AG09309 (cell line): ENCODE data around the gene RPA1.

Experiments used
- DNase-seq: peaks from one replicate; pipeline ENCODE4 v3.0.0-alpha.2; 2010; ENCODE audit warnings: low read depth
- H3K4me3 ChIP-seq: 2 replicates; pipeline ENCODE4 v1.5.1; 2011; ENCODE audit warnings: mild to moderate bottlenecking, low read depth, low read length, moderate library complexity; ENCODE audit not compliant: control insufficient read depth
- TF ChIP-seq, protein P1 (sequence below): IDR thresholded peaks from 2 replicates; pipeline ENCODE4 v1.5.1; 2011; ENCODE audit warnings: mild to moderate bottlenecking, low read depth, low read length, inconsistent platforms; ENCODE audit not compliant: insufficient read depth, control insufficient read depth; ENCODE audit errors: missing control alignments

The RPA1 gene

GRCh38 chr17:1897105-1897656 is 67.4 kb downstream of the RPA1 start:
- no peak for DNase-seq

GRCh38 chr17:1898332-1898731 is 68.5 kb downstream of the RPA1 start:
- no peak for DNase-seq
- TF ChIP-seq, protein P1, sequence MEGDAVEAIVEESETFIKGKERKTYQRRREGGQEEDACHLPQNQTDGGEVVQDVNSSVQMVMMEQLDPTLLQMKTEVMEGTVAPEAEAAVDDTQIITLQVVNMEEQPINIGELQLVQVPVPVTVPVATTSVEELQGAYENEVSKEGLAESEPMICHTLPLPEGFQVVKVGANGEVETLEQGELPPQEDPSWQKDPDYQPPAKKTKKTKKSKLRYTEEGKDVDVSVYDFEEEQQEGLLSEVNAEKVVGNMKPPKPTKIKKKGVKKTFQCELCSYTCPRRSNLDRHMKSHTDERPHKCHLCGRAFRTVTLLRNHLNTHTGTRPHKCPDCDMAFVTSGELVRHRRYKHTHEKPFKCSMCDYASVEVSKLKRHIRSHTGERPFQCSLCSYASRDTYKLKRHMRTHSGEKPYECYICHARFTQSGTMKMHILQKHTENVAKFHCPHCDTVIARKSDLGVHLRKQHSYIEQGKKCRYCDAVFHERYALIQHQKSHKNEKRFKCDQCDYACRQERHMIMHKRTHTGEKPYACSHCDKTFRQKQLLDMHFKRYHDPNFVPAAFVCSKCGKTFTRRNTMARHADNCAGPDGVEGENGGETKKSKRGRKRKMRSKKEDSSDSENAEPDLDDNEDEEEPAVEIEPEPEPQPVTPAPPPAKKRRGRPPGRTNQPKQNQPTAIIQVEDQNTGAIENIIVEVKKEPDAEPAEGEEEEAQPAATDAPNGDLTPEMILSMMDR: no peak
- H3K4me3 ChIP-seq: no peak overlapping the region

More at GRCh38 chr17:1897105-1897656, 67.4 kb downstream of the RPA1 start:
- H3K4me3 ChIP-seq: no peak overlapping the region
- TF ChIP-seq, protein P1: no peak

- no peak overlapping the region for H3K4me3 ChIP-seq
- DNase-seq: no peak
- TF ChIP-seq, protein P1: no peak
Measured at GRCh38 chr17:1898872-1899271, 69.1 kb downstream of the RPA1 start.

GRCh38 chr17:1899403-1900000 is 69.7 kb downstream of the RPA1 start:
- no peak for DNase-seq
- TF ChIP-seq, protein P1: peak; percentile 25
- no peak overlapping the region for H3K4me3 ChIP-seq

- no peak overlapping the region for H3K4me3 ChIP-seq
- TF ChIP-seq, protein P1: no peak
- no peak for DNase-seq
Measured at GRCh38 chr17:1904273-1905182, 74.7 kb downstream of the RPA1 start.

- TF ChIP-seq, protein P1: no peak
- no peak for DNase-seq
- no peak overlapping the region for H3K4me3 ChIP-seq
Measured at GRCh38 chr17:1905190-1905913, 75.5 kb downstream of the RPA1 start.
